Fibroblast of villous mesenchyme (primary cell): ENCODE results near the gene PLD4. TPM values are rescaled to one million over a fixed set of nuclear protein-coding genes. Genes with fewer than 3 reads are reported as not detected.

Source experiments
- DNase-seq: peaks from one replicate; pipeline ENCODE4 v3.0.0-alpha.2; 2010; ENCODE audit warnings: low read depth
- H3K4me3 ChIP-seq: 2 replicates; pipeline ENCODE4 v1.5.1; 2011; ENCODE audit warnings: low read depth, mild to moderate bottlenecking, low read length
- CTCF ChIP-seq: IDR thresholded peaks from 2 replicates; pipeline ENCODE4 v1.5.1; 2012; ENCODE audit warnings: low read depth, mild to moderate bottlenecking, low read length; ENCODE audit not compliant: insufficient read depth
- total RNA-seq: library from RNA; depleted of rRNA; stranded (reverse); fragments of >200 nt; gene quantifications from 2 replicates; pipeline ENCODE4 v1.2.3, GENCODE V29; 2012

The PLD4 gene
- total RNA-seq, 1 donor, result not detected

- peak; percentile 68 for TF ChIP-seq CTCF
- DNase-seq, result peak; percentile 82
- peak overlapping the region; percentile 60 for H3K4me3 ChIP-seq
Observed at GRCh38 chr14:104932676-104933631, 8.3 kb downstream of the PLD4 start.

DNA sequence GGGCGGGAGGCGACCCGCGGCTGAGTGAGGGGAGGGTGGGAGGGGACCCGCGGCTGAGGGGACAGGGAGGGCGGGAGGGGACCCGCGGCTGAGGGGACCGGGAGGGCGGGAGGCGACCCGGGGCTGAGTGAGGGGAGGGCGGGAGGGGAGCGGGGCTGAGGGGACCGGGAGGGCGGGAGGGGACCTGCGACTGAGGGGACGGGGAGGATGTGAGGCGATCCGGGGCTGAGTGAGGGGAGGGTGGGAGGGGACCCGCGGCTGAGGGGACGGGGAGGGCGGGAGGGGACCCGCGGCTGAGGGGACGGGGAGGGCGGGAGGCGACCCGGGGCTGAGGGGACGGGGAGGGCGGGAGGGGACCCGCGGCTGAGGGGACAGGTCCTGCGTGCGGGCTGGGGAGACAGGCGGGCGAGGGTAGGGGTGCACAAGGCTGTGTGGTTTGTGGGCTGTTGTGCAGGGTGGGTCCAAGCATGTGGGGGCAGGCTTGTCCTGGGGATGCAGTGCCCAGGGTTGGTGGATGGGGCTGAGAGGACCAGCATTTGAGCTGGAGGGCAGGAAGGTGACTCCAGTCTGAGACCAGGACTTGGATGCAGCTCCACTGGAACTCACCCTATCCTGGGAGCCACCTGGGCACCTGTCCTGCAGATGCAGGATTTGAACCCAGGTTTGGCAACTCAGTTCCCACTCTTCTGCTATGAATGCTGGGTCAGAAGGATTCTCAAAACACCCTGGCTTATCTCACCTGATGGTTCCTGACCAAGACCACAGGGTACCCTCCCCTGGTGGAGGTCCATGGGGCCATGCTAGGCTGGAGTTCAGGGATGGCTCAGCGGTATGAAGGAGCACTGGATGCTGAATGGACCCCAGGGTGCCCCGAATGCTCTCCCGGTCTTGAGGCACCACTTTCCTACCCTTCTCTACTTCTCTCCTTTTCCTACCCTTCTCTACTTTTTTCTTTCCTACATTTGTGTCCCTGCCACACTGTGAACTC lies 9.4 kb downstream of the PLD4 start:
- peak overlapping the region; percentile 23 for H3K4me3 ChIP-seq
- TF ChIP-seq CTCF, result no peak
- no peak for DNase-seq

GRCh38 chr14:104935026-104935650 lies 10.5 kb downstream of the PLD4 start:
- no peak for TF ChIP-seq CTCF
- DNase-seq, result no peak
- H3K4me3 ChIP-seq, result no peak overlapping the region

DNA sequence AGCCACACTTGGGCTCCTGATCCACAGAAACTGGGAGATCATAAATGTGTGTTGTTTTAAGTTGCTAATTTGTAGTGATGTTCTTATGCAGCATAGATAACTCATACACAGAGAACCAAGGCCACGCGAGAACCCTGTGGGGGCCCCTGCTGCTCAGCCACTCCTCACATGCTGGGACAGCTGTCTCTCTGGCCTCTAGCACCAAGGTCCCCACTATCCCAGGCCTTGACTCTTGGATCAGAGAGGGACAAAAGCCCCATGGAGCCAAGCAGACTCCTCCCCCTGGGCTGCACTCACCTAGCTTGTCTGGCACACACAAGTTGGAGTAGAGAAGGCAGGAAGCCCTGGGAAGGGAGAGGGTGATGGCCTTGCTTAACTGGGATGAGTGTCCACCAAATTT lies 11.3 kb downstream of the PLD4 start:
- DNase-seq, result no peak
- no peak overlapping the region for H3K4me3 ChIP-seq
- no peak for TF ChIP-seq CTCF

GRCh38 chr14:104936361-104937155 lies 11.9 kb downstream of the PLD4 start:
- H3K4me3 ChIP-seq, result no peak overlapping the region
- TF ChIP-seq CTCF, result no peak
- DNase-seq, result no peak

GRCh38 chr14:104937161-104937560 lies 12.5 kb downstream of the PLD4 start:
- no peak overlapping the region for H3K4me3 ChIP-seq
- DNase-seq, result no peak
- no peak for TF ChIP-seq CTCF
